Measurements from ENCODE around the gene FKBP4.

Gene FKBP4

DNA sequence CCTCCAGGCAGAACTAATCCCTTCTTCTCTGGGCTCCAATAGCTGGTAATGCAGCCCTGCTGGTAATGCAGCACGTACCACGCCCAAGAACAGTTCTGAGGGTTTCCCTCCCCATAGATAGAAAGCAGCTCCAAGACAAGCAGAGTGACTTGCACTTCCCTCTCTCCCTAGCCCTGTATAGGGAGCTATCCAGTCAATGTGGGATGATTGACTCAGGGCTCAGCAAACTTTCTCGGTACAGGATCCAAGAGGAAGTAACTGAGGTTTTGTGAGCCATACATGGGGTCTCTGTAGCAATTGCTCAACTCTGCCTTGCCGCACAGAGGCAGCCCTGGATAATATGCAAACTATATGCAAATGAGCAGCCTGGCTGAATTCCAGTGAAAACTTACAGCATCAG, 15.5 kb upstream of the FKBP4 start:
- no peak for DNase-seq (ENCODE audit: low read depth)

DNA sequence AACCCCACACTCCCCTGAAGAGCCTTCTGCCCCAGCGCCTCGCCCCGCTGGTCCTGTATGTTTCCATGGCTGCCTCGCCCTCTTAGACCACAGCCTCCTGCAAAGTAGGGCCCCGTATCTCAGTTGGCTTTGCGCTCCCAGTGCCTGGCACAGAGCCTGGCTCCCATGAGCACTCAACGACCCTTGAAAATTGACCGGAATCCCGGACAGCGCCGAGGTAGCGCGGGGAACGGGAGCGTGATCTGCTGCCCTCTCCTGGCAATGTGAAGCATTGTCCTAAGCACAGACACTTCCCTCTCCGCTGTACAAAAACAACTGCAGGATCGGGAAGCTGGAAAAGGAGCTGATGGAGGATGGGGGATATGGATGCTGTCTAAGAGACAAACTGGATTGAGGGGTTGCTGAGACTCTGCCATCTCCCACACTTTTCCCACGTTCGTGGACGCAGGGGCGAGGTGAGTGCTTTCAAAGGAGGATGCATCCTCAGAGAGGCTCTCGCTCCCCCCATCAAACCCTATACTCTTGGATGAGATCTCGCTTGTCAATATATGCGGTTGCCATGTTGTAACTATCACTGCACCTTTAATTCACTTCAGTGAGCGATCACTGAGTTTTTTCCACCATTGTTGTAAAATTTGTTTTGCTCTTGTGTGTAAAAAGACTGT, 10.7 kb upstream of the FKBP4 start:
- DNase-seq (ENCODE audit: low read depth), result peak; percentile 26

DNA sequence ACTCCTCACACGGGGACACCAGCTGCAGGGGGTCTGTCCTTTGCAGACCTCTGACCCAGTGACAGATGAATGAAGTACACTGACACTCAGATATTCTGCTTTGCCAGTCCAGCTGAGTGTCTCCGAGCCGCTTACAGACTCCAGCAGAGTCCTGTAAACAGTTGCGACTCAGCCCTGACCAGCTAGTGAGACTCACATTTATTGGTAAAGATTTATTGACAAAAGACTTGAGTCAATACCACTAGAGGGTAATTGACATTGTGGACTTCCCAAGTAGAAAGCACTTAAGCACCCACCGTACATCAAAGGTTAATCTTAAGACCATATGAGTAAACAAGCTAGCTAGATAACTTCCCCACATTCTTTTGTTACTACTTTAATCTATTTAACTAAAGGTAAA, 9.8 kb upstream of the FKBP4 start:
- no peak for DNase-seq (ENCODE audit: low read depth)

DNA sequence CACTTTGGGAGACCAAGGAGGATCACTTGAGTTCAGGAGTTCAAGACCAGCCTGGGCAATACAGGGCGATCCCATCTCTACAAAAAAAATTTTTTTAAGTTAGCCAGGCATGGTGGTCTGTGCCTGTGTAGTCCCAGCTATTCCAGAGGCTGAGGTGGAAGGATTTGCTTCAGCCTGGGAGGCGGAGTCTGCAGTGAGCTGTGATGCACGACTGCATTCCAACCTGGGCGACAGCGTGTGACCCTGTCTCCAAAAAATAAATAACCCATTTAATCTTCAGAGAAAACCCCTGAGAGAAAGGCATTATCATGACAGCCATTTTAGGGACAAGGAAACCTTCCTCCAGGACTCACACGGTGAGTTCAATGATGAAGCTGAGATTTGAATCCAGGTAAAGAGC, 3.7 kb upstream of the FKBP4 start:
- no peak for DNase-seq (ENCODE audit: low read depth)

DNA sequence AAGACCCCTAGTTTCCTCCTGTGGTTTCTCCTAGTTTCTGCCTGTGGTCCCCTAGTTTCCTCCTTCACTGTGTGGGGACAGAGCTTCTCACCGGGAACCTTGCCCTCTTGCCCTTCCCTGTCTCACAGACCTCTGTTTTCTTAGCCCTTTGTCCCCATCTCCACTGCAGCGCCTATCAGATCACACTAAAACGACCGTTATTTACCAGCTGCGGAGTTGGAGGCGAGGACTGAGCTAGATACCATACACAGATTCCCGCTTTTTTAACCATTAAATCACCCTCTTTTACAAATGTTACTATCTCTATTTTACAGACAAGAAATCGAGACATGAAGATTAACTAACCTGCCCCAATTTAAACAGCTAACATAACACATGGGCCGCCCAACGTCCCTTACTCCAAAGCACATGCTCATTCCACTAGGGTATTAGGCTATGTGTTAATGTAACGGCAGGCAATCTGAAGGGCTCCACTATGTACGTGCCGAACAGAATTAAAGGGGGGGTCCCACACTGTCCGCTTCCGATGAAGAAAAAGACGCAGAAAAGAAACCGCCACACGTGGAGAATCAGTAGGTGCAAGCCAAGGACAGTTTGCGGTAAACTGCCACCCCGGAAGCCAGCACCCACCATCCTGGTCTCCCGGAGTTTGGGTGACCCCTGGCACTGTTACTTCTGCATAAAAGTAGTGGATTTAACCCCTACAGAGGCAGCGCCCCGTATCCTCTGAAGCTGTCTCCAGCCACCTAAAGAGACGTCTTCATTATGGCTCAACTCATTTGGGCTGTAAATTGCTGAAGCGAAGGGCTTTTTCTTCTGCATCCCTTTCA, 1.9 kb upstream of the FKBP4 start:
- no peak for DNase-seq (ENCODE audit: low read depth)

DNA sequence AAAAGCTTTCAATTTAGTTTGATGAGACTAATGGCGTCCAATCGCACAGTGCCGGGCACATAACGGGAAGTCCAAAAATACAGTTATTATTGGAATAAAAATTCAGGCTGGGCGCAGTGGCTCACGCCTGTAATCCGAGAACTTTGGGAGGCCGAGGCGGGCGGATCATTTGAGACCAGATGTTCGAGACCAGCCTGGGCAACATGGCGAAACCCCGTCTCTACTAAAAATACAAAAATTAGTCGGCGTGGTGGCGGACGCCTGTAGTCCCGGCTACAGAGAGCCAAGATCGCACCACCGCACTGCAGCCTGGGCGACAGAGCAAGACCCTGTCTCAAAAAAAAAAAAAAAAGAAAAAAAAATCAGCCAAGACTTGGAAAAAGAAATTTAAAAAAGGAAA, 1.2 kb upstream of the FKBP4 start:
- no peak for DNase-seq (ENCODE audit: low read depth)

DNA sequence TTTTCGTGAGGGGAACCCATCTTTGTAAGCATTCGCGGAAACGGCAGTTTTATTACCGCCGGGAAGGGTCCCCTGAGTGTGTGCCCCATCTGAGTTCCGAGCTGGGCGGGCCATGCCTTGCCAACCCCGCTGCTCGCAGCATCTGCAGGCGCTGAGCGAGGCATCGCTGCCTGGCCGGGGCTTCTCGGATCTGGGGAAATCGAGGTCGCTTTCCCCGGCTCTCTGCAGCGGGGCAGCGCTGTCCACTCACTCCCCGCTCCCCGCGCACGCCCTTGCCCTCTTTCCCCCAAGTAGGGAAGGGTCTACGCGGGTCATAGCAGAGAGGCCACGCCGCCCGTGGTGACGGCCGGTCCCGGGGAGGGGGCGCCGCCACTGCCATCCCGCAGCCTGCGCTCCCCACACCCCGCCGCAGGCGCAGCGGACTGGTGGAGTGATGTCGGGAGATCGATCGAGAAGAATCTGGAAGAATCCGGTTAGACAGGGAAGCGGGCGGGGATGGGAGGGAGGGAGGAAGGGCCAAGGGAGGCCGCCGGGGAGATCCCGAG, 507 bp upstream of the FKBP4 start:
- DNase-seq (ENCODE audit: low read depth), result no peak

DNA sequence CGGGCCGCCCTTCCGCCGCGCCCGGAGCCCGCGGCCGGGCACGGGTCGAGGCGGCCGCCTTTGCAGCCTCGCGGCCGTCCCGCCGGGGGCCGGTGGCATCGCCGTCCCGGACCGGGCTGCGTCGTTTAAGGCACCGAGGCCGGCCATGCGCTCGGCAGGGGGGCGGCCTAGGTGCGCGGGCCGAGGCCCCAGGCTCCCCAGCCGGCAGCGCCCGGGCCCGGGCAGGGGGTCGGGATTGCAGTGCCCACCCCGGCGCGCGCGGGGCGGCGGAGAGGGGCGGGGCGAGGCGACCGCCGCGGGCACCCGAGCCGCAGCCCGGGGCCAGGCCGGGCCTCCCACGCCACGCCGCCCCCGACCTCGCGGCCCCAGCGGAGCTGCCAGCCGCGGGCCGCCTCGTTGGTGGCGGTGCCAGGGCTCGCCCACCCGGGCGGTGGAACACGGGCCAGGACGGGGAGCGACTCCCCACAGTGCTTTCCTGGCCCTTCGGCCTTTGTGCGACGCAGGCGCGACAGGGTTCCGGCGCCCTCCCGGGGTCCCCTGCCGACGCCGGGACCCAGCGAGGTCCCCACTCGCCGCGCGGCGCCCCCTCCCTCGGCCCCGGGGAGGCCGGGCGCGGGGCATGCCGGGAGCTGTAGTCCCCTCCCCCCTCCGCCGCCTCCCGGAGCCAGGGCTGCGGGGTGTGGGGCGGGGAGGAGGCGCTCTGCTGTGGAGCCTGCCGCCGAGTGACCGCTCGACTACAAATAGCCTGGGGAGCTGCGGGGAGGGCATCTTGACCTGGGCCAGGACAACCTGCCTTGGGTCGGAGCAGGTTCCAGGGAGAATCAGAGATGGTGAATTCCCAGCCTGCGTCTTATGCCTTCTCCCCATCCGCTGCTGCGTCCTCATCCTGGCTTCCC, 769 bp downstream of the FKBP4 start:
- peak; percentile 46 for DNase-seq (ENCODE audit: low read depth)

DNA sequence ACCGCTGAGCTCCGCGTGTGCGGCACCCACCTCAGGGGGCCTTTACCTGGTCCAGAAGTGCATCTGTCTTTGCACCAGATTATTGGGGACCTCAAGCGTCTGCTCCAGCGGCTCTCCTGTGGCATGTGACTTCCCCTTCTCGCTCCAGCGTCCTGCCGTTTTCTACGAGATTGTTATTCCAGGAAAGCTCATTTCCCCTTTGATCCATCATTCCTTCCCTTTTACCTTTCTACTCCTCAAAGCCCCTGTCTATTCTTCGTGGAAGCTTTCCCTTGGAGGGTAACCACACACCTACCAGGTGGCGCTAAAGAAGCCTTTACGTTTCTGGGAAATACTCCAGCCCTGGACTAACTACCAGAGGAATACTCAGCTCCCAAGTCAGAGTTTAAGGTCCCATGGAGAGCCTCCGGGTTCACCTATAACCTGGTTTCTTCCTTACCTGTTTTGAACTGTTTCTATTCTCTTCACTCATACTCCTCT, 1.5 kb downstream of the FKBP4 start:
- DNase-seq (ENCODE audit: low read depth), result no peak

DNA sequence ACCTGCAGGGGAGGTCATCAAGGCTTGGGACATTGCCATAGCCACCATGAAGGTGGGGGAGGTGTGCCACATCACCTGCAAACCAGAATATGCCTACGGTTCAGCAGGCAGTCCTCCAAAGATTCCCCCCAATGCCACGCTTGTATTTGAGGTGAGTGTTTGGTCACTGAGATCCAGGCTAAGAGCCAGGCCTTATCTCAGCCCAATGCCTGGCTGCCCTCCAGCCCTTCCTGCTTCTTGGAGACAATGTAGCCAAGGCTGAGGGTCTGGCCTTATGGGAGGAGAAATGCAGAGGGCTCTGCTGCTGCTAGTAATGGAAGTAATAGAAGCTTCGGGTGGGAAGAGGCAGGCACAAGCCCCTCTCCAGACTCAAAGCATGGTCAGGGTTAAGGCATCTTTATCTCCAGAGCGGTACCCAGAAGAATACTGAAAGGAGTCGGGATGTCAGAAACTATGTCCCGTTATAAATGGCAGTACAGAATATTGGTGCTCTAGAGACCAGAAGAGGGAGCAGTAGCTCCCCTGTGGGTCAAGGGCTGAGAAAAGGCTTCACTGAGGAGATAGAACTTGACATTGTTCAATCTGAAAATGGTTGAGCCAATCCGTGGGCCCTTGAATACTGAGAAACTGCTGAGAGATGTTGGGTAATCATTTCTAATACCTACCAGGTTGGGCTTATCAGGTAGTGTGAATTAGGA, 3.1 kb downstream of the FKBP4 start:
- DNase-seq (ENCODE audit: low read depth), result no peak

DNA sequence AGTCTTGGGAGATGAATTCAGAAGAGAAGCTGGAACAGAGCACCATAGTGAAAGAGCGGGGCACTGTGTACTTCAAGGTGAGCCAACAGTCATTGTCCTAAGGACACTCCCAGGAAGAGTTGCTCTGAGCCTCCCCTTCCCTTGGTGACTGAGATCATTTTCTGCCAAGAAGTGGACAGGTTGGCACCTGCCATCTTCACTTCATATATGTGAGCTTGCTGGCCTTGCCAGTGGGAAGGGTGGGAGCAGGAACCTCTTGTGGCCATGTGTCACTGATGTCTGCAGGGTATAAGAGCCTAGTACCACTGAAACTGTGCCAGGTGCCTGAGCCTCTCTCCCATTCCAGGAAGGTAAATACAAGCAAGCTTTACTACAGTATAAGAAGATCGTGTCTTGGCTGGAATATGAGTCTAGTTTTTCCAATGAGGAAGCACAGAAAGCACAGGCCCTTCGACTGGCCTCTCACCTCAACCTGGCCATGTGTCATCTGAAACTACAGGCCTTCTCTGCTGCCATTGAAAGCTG, 5.3 kb downstream of the FKBP4 start:
- no peak for DNase-seq (ENCODE audit: low read depth)

DNA sequence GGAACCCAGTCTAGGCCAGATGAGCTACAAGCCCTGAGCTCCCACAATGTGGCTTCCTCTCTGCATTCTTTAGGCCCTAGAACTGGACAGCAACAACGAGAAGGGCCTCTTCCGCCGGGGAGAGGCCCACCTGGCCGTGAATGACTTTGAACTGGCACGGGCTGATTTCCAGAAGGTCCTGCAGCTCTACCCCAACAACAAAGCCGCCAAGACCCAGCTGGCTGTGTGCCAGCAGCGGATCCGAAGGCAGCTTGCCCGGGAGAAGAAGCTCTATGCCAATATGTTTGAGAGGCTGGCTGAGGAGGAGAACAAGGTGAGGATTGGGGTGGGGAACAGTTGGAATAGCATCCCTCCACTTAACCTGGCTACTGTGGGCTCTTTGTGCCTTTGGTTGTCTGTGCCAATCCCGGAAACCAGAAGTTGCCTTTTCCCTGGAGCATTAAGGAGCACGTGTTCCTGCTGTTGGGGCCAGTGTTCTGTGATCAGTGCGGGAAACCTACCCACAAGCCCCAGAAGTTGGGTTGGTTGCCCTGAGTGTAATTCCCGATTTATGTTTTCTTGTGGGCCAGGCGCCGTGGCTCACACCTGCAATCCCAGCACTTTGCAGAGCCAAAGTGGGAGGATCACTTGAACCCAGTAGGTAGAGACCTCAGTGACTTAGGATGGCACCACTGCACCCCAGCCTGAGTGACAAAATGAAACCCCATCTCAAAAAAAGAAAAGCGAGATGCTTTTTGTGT, 6.4 kb downstream of the FKBP4 start:
- no peak for DNase-seq (ENCODE audit: low read depth)

DNA sequence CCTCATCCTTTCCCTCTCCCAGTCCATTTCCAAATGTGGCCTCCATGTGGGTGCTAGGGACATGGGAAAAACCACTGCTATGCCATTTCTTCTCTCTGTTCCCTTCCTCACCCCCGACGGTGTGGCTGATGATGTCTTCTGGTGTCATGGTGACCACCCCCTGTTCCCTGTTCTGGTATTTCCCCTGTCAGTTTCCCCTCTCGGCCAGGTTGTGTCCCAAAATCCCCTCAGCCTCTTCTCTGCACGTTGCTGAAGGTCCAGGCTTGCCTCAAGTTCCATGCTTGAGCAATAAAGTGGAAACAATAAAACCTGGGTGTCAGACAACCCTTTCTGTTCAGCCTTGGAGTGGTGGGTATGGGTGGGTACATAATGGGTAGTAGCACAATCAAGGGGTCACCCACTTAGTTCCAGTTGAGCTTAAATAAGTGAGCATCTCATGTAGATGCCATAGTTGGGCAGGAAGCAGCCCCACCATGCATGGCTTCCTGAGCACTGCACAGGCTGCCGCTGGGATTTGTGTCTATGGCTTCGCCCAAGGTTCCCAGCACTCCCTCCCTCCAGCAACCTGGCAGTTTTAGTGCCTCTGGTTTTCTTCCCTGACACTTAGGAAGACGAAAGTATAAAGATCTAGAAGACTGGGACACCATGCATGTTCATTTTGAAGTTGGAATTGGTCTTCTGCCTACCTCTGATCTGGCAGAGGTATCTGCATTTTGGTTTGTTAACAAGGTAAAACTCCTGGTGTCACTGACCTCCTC, 9.0 kb downstream of the FKBP4 start:
- no peak for DNase-seq (ENCODE audit: low read depth)

DNA sequence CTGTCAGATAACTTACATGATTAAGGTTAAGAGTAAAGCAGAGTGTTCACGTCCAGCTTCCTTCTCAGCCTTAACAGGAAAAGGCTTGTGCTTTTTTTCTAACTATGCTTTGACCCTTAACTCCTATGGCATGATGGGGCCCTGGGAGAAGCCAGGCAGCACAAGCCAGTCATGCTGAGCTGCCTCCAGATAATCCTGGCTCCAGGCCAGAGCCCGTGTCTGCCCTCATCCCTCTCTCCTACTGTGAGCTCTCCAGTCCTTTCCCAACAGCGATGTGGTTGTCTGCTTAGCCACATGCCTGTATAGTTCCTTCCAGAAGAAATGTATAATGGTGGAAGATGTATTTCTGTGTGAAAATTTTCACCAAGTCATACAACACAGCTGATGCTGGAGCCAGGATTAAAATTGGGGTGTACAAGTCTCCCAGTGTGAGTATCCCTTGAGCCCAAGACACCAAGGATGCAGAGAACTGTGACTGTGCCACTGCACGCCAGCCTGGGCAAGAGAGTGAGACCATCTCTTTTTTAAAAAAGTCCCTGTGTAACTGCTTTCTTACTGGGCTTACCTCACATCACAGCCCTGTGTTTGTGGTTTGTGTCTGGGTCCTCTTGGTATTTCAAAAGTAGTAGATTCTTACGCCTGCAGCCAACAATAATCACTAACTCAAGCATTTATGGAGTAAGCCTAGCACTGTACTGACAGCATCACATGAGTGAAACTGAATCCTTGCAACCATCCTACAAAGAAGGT, 9.8 kb downstream of the FKBP4 start:
- DNase-seq (ENCODE audit: low read depth), result no peak

DNA sequence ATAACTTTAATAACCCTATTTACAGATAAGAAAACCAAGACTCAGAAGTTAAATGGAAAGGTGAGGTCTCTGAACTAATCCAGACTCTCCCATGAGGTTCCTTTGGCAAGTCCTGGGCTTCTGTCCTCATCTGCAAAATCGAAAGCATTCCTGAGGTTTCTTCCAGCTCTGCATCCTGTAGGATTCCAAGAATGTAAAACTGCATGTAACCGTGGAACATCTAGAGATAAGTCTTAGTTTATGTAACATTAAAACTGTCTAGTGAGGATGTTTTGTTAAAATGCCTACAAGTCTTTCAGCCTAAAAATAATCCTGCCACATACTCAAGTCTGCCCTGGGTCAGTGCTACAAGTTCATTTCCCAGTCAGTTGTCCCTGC, 10.4 kb downstream of the FKBP4 start:
- DNase-seq (ENCODE audit: low read depth), result no peak

DNA sequence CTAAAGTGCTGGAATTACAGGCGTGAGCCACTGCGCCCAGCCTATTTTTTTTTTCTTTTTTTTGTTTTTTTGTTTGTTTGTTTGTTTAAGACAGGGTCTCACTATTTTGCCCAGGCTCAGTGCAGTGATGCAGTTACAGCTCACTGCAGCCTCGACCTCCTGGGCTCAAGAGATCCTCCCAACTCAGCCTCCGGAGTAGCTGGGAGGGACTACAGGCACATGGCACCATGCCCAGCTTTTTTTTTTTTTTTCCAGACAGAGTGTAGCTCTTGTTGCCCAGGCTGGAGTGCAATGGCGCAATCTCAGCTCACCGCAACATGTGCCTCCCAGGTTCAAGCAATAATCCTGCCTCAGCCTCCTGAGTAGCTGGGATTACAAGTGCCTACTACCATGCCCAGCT, 11.9 kb downstream of the FKBP4 start:
- DNase-seq (ENCODE audit: low read depth), result no peak

DNA sequence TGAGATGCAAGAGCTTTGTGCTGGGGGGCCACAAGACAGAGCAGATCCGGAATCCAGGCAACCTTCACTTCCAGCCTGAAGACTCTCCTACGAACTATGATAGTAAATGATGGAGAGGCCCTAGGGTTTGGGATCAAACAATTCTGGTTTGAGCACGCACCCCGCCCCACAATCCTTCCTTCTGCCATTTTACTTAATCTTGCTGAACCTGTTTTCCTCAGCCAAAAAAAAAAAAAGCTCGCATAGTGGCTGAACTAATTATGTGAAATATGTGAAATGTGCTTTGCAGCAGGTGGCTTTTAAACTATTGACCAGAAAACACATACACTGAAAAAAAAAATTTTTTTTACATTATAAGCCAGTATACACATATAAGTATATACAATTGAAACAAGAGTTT, 17.0 kb downstream of the FKBP4 start:
- no peak for DNase-seq (ENCODE audit: low read depth)

DNA sequence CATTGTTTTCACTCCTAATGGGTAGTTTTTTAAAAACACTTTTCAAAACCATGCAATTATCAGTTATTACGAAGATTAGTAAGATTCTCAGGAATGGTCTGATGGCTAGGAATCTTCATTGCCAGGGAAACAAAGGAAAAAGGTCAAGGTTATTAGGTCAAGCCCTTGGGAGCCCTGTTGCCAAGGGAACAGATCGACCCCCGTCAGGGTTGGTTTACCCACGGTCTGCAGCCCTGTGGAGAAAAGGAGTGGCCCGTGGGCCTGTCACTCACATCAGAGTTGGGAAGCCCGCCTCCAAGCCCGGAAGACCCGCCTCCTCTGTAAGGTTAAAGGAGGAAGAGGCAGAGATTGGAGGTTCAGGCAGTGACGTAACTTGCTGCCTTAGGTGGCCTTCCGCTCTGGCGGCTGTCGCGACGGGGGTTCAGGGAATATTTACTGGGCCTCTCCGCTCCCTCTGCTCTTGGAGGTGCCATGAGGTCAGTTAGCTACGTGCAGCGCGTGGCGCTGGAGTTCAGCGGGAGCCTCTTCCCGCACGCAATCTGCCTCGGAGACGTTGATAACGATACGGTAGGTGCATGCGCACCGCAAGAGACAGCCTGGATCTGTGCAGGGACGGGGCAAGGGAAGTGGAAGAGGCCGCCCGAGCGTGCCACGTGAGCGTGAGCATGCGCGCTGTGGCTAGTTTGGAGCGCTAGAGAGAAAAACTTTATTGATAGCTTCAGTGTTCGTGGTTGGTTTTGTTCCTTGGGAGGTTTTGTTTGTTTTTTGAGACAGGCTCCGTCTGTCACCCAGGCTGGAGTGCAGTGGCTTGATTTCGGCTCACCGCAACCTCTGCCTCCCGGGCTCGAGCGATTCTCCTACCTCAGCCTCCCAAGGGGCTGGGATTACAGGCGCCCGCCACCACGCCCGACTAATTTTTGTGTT, 17.8 kb downstream of the FKBP4 start, which contains the start of gene ITFG2:
Gene ITFG2 (plus strand): TSS at position 379 of the 924 bp plus-strand sequence. CDS start 93 bp downstream, at position 472.
- DNase-seq (ENCODE audit: low read depth), result peak; percentile 92

Measured in stimulated activated CD8-positive, alpha-beta memory T cell treated with anti-CD3 and anti-CD28 coated beads, Interleukin-15, amount 100 ng/mL, for 1 hour (primary cell).